GM12878 (cell line): ENCODE results near the gene ITM2C. TPM values are rescaled to one million over a fixed set of nuclear protein-coding genes. Genes with fewer than 3 reads are reported as not detected.

Experiments
- ATAC-seq: fragments of 200-7000 bp; cut with Tn5 transposase; 3 replicates; pipeline ENCODE4 v1.9.1; 2020; ENCODE audit warnings: mild to moderate bottlenecking, moderate library complexity
- BruUV-seq: library from RNA; stranded (reverse); fragments of 400-500 nt; replicated peaks from 2 replicates; lab custom pipeline; 2021; lab: Mats Ljungman, UMichigan
- CTCF ChIA-PET: fragments of 300-600 bp; sonication (Branson Sonifier 250); formaldehyde crosslinking; extraction: SDS; loops from one replicate; lab custom pipeline; 2021; ENCODE audit warnings: inconsistent platforms; lab: Yijun Ruan, JAX
- POLR2A ChIA-PET: fragments of 350-600 bp; formaldehyde crosslinking; extraction: SDS; loops from one replicate; lab custom pipeline; 2021; ENCODE audit warnings: inconsistent platforms; lab: Charles Lee
- RAD21 ChIA-PET: fragments of 300-600 bp; sonication (Branson Sonifier 250); formaldehyde crosslinking; loops from one replicate; lab custom pipeline; 2023; ENCODE audit warnings: antibody characterized with exemption; ENCODE audit not compliant: unreplicated experiment; lab: Charles Lee
- SMC1A ChIA-PET: fragments of 300-600 bp; sonication (Branson Sonifier 250); formaldehyde crosslinking; loops from one replicate; lab custom pipeline; 2023; ENCODE audit not compliant: unreplicated experiment, uncharacterized antibody; lab: Charles Lee
- DNase-seq: peaks from one replicate; pipeline ENCODE4 v3.0.0-alpha.2; 2011; ENCODE audit warnings: low read depth, low spot score
- FAIRE-seq: peaks from 3 replicates; lab custom pipeline; 2011; peaks lifted over from hg19 to GRCh38; lab: Jason Lieb, UNC
- H2AFZ ChIP-seq: 2 replicates; pipeline ENCODE4 v1.6.0; 2011; ENCODE audit warnings: low read depth, low read length, control low read depth; ENCODE audit not compliant: control insufficient read depth
- H3K27ac ChIP-seq: 2 replicates; pipeline ENCODE4 v1.5.1; 2011; ENCODE audit warnings: control low read depth; ENCODE audit not compliant: control insufficient read depth, insufficient read depth
- H3K27me3 ChIP-seq, 2 experiments: replicated peaks in 1 of 2; 2 replicates each; pipeline versions ENCODE4 v1.6.0 to v1.6.1; 2011; ENCODE audit warnings: low read length in 1 of 2; ENCODE audit not compliant: control insufficient read depth in 2 of 2, insufficient read depth in 2 of 2
- H3K36me3 ChIP-seq, 2 experiments: 2 replicates each; pipeline ENCODE4 v1.5.1; 2011; ENCODE audit warnings: low read length in 1 of 2; ENCODE audit not compliant: control insufficient read depth in 2 of 2, insufficient read depth in 2 of 2
- H3K4me1 ChIP-seq: 2 replicates; pipeline ENCODE4 v1.6.1; 2011; ENCODE audit warnings: mild to moderate bottlenecking, low read length, moderate library complexity, mixed read lengths; ENCODE audit not compliant: control insufficient read depth, insufficient read depth
- H3K4me2 ChIP-seq: 2 replicates; pipeline ENCODE4 v1.6.0; 2011; ENCODE audit warnings: control low read depth; ENCODE audit not compliant: control insufficient read depth, insufficient read depth
- H3K4me3 ChIP-seq: fragments of 200-600 bp; sonication (generic); 2 replicates; pipeline ENCODE4 v1.5.1; 2016
- H3K79me2 ChIP-seq: 2 replicates; pipeline ENCODE4 v1.6.0; 2011; ENCODE audit warnings: low read length; ENCODE audit not compliant: control insufficient read depth, insufficient read depth
- H3K9ac ChIP-seq: 2 replicates; pipeline ENCODE4 v1.8.0; 2011; ENCODE audit warnings: low read length, control low read depth, mixed read lengths; ENCODE audit not compliant: control insufficient read depth, insufficient read depth
- H3K9me3 ChIP-seq: replicated peaks from 3 replicates; pipeline ENCODE4 v1.5.1; 2011; ENCODE audit warnings: mild to moderate bottlenecking, low read length; ENCODE audit not compliant: control insufficient read depth, insufficient read depth
- H4K20me1 ChIP-seq: 2 replicates; pipeline ENCODE4 v1.6.0; 2011; ENCODE audit not compliant: control insufficient read depth, insufficient read depth
- CUX1 ChIP-seq: IDR thresholded peaks from 2 replicates; pipeline ENCODE4 v1.6.1; 2012; ENCODE audit warnings: improper control_type of control experiment, low read depth, low read length; ENCODE audit not compliant: insufficient replicate concordance
- EZH2 ChIP-seq: IDR thresholded peaks from 2 replicates; pipeline ENCODE4 v1.6.1; 2012; ENCODE audit warnings: low read depth, mild to moderate bottlenecking, control low read depth, inconsistent platforms, low read length, borderline replicate concordance; ENCODE audit not compliant: control insufficient read depth
- GABPA ChIP-seq: IDR thresholded peaks from 2 replicates; pipeline ENCODE4 v1.6.1; 2014; ENCODE audit warnings: antibody characterized with exemption, low read depth, mild to moderate bottlenecking, inconsistent platforms
- LARP7 ChIP-seq: fragments of 450-650 bp; IDR thresholded peaks from 2 replicates; pipeline ENCODE4 v1.6.1; 2017; ENCODE audit warnings: mild to moderate bottlenecking
- MTA2 ChIP-seq: fragments of 450-650 bp; IDR thresholded peaks from 2 replicates; pipeline ENCODE4 v1.6.1; 2016; ENCODE audit warnings: low read depth, mild to moderate bottlenecking, moderate library complexity
- RAD51 ChIP-seq: fragments of 450-650 bp; IDR thresholded peaks from 2 replicates; pipeline ENCODE4 v1.6.1; 2016; ENCODE audit warnings: moderate library complexity, mild to moderate bottlenecking, inconsistent platforms
- SIX5 ChIP-seq: IDR thresholded peaks from 2 replicates; pipeline ENCODE4 v1.6.1; 2011; ENCODE audit warnings: mild to moderate bottlenecking, low read depth, low read length, moderate library complexity; ENCODE audit not compliant: severe bottlenecking
- SMARCA5 ChIP-seq: fragments of 450-650 bp; IDR thresholded peaks from 2 replicates; pipeline ENCODE4 v1.6.1; 2017; ENCODE audit warnings: mild to moderate bottlenecking
- YBX1 ChIP-seq: fragments of 450-650 bp; IDR thresholded peaks from 2 replicates; pipeline ENCODE4 v1.6.1; 2016; ENCODE audit warnings: antibody characterized with exemption
- ZNF274 ChIP-seq: IDR thresholded peaks from one replicate; pipeline ENCODE4 v1.8.0; 2011; ENCODE audit not compliant: insufficient read length, insufficient read depth
- WGBS: methylation state at CpG from one replicate; pipeline ENCODE4 v1.1.6; 2016; ENCODE audit warnings: low lambda C conversion rate; ENCODE audit not compliant: insufficient replicate concordance, insufficient coverage; ENCODE audit errors: missing lambda C conversion rate; 5-methylcytosine and 5-hydroxymethylcytosine counted together
- in situ Hi-C: fragments of 300-500 bp; cut with MboI; formaldehyde crosslinking; loops from 9 replicates; pipeline ENCODE4 v1.14.3; 2018; ENCODE audit warnings: mixed read lengths
- intact Hi-C: fragments of 100-400 bp; cut with micrococcal nuclease; formaldehyde crosslinking; loops from one replicate; pipeline ENCODE4 v1.14.2; 2022; ENCODE audit not compliant: unreplicated experiment
- polyA plus RNA-seq, 11 experiments: library from polyadenylated mRNA; depleted of rRNA in 4 of 11; unstranded in 6 of 11; stranded (reverse) in 5 of 11; fragments of >200 nt; fragmentation: Nextera tagmentation in 4 of 11; fragmentation: Illumina TruSeq in 1 of 11; extraction: Ambion mirVana in 4 of 11; extraction: Trizol in 1 of 11; gene quantifications; 1 replicate in 1 of 11; 2 replicates in 10 of 11; pipeline versions ENCODE4 v1.2.1 to v1.2.3, GENCODE V29; 2011 to 2016; ENCODE audit warnings: inconsistent platforms in 2 of 11, missing spikeins in 2 of 11, low read depth in 1 of 11
- total RNA-seq, 4 experiments: library from RNA; depleted of rRNA in 3 of 4; stranded (reverse); fragments of >200 nt in 3 of 4; fragmentation: Illumina TruSeq in 1 of 4; extraction: Trizol in 1 of 4; gene quantifications; 2 replicates each; pipeline versions ENCODE4 v1.2.1 to v1.2.3, GENCODE V29; 2013 to 2021
- TF ChIP-seq, protein P1 (sequence below): fragments of 450-650 bp; IDR thresholded peaks from 2 replicates; pipeline ENCODE4 v1.6.1; 2017; ENCODE audit warnings: mild to moderate bottlenecking
- TF ChIP-seq, protein P2 (sequence below): fragments of 450-650 bp; formaldehyde crosslinking; IDR thresholded peaks from 2 replicates; pipeline ENCODE4 v1.5.0; 2022; ENCODE audit warnings: mild to moderate bottlenecking, missing genetic modification characterization
- TF ChIP-seq, protein P3 (sequence below): fragments of 450-650 bp; IDR thresholded peaks from 2 replicates; pipeline ENCODE4 v1.6.1; 2017; ENCODE audit warnings: borderline replicate concordance

Gene ITM2C
- total and polyA plus RNA-seq, 10 of the 15 experiments (the other 5 are each of a cell fraction or from before 2014, with no cell fraction given), result 5.4 to 195 (median 149) TPM

DNA sequence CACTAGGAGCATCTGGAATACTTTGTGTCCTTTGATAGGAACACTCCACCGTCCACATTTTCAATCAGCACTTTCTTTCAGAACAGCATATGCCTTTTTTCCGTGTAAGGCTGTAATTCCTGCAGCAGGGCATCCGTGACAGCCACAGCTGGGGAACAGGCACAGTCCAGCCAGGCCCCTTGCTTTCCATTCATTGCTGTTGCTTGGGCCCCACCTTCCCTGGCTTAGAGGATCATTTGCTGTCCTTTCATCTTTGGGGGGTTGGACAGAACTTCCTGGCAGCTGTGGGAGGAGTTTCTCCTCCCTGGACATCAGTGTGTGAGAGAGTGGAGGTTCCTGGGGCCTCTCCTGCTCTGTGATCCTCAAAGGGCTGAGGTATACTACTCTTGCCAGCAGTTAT, 49.7 kb upstream of the ITM2C start:
- no peaks in the 10 kb centered on the region for H3K79me2 ChIP-seq
- FAIRE-seq (no peak), ATAC-seq (no peak), DNase-seq (no peak)
- no peak overlapping the region for H3K4me2 ChIP-seq
- intact Hi-C loops (no loop called here), in situ Hi-C loops (no loop called here)
- ChIA-PET CTCF (interaction anchor here (1.2 to 1.9 kb wide), 4 partner anchors 9 to 101 kb away, joined by 3 to 14 read pairs (median 4); no protein-coding TSS in a partner anchor), POLR2A (no interaction called here), RAD21 (no interaction called here), SMC1A (interaction anchor here (1.6 kb wide), 1 partner anchor 40 kb away, joined by 4 read pairs; no protein-coding TSS in a partner anchor)
- no peak overlapping the region for H3K4me3 ChIP-seq
- H3K4me1 ChIP-seq, result no peaks in the 10 kb centered on the region
- 98% methylated on average over 3 of the region's 3 CpGs for WGBS
- peaks cover 22 to 47% of the 10 kb centered on the region in 2 experiments for H3K36me3 ChIP-seq
- BruUV-seq, result no TSS peak
- H3K27ac ChIP-seq, result no peak overlapping the region
- no peak overlapping the region for H2AFZ ChIP-seq
- no peaks in the 10 kb centered on the region for H3K9me3 ChIP-seq
- no peak overlapping the region for H3K9ac ChIP-seq
- H4K20me1 ChIP-seq, result no peaks in the 10 kb centered on the region
- H3K27me3 ChIP-seq, result no peaks in the 10 kb centered on the region
- TF ChIP-seq, protein P1, sequence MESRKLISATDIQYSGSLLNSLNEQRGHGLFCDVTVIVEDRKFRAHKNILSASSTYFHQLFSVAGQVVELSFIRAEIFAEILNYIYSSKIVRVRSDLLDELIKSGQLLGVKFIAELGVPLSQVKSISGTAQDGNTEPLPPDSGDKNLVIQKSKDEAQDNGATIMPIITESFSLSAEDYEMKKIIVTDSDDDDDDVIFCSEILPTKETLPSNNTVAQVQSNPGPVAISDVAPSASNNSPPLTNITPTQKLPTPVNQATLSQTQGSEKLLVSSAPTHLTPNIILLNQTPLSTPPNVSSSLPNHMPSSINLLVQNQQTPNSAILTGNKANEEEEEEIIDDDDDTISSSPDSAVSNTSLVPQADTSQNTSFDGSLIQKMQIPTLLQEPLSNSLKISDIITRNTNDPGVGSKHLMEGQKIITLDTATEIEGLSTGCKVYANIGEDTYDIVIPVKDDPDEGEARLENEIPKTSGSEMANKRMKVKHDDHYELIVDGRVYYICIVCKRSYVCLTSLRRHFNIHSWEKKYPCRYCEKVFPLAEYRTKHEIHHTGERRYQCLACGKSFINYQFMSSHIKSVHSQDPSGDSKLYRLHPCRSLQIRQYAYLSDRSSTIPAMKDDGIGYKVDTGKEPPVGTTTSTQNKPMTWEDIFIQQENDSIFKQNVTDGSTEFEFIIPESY, result no peak
- TF ChIP-seq LARP7 (no peak), MTA2 (no peak), GABPA (no peak), CUX1 (no peak), YBX1 (no peak), SIX5 (no peak), SMARCA5 (no peak), EZH2 (no peak), ZNF274 (no peak), RAD51 (no peak)
- TF ChIP-seq, protein P2, sequence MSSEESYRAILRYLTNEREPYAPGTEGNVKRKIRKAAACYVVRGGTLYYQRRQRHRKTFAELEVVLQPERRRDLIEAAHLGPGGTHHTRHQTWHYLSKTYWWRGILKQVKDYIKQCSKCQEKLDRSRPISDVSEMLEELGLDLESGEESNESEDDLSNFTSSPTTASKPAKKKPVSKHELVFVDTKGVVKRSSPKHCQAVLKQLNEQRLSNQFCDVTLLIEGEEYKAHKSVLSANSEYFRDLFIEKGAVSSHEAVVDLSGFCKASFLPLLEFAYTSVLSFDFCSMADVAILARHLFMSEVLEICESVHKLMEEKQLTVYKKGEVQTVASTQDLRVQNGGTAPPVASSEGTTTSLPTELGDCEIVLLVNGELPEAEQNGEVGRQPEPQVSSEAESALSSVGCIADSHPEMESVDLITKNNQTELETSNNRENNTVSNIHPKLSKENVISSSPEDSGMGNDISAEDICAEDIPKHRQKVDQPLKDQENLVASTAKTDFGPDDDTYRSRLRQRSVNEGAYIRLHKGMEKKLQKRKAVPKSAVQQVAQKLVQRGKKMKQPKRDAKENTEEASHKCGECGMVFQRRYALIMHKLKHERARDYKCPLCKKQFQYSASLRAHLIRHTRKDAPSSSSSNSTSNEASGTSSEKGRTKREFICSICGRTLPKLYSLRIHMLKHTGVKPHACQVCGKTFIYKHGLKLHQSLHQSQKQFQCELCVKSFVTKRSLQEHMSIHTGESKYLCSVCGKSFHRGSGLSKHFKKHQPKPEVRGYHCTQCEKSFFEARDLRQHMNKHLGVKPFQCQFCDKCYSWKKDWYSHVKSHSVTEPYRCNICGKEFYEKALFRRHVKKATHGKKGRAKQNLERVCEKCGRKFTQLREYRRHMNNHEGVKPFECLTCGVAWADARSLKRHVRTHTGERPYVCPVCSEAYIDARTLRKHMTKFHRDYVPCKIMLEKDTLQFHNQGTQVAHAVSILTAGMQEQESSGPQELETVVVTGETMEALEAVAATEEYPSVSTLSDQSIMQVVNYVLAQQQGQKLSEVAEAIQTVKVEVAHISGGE (CRISPR knock-in tag), result no peak
- TF ChIP-seq, protein P3, sequence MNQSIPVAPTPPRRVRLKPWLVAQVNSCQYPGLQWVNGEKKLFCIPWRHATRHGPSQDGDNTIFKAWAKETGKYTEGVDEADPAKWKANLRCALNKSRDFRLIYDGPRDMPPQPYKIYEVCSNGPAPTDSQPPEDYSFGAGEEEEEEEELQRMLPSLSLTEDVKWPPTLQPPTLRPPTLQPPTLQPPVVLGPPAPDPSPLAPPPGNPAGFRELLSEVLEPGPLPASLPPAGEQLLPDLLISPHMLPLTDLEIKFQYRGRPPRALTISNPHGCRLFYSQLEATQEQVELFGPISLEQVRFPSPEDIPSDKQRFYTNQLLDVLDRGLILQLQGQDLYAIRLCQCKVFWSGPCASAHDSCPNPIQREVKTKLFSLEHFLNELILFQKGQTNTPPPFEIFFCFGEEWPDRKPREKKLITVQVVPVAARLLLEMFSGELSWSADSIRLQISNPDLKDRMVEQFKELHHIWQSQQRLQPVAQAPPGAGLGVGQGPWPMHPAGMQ, result no peak
